PC-9 (cell line): Measurements from ENCODE around the gene TLE4. TPM values are rescaled to one million over a fixed set of nuclear protein-coding genes. Genes with fewer than 3 reads are reported as not detected.

ENCODE experiments used
- BruUV-seq: library from RNA; stranded (reverse); fragments of 400-500 nt; replicated peaks from 2 replicates; lab custom pipeline; 2021; lab: Mats Ljungman, UMichigan
- CTCF ChIA-PET: fragments of 300-600 bp; sonication (Branson Sonifier 250); formaldehyde crosslinking; loops from one replicate; lab custom pipeline; 2022; ENCODE audit warnings: antibody characterized with exemption; lab: Charles Lee
- POLR2A ChIA-PET: fragments of 300-600 bp; sonication (Branson Sonifier 250); formaldehyde crosslinking; loops from one replicate; lab custom pipeline; 2022; ENCODE audit warnings: antibody characterized with exemption; ENCODE audit not compliant: unreplicated experiment; lab: Charles Lee
- DNase-seq, 2 experiments: peaks; one replicate each; pipeline versions ENCODE4 v3.0.0 to v3.0.0-alpha.2; 2015 to 2022; ENCODE audit warnings: mixed read lengths in 1 of 2
- H2AFZ ChIP-seq: fragments of 200-600 bp; sonication (generic); 2 replicates; pipeline ENCODE4 v1.8.1; 2017; ENCODE audit warnings: antibody characterized with exemption
- H3F3A ChIP-seq: fragments of 200-600 bp; sonication (generic); 2 replicates; pipeline ENCODE4 v1.8.1; 2017; ENCODE audit warnings: antibody characterized with exemption, mild to moderate bottlenecking, low read depth; ENCODE audit not compliant: insufficient read depth
- H3K27ac ChIP-seq: fragments of 200-600 bp; sonication (generic); 2 replicates; pipeline ENCODE4 v1.6.1; 2016; ENCODE audit warnings: mixed run types
- H3K27me3 ChIP-seq: fragments of 200-600 bp; sonication (generic); 2 replicates; pipeline ENCODE4 v1.6.1; 2016; ENCODE audit warnings: low read depth, mixed run types; ENCODE audit not compliant: insufficient read depth
- H3K36me3 ChIP-seq: fragments of 200-600 bp; sonication (generic); 2 replicates; pipeline ENCODE4 v1.6.1; 2016; ENCODE audit warnings: low read depth, mixed run types
- H3K4me1 ChIP-seq: fragments of 200-600 bp; sonication (generic); replicated peaks from 2 replicates; pipeline ENCODE4 v1.6.1; 2016; ENCODE audit warnings: mixed run types; ENCODE audit not compliant: insufficient read depth
- H3K4me2 ChIP-seq: fragments of 200-600 bp; sonication (generic); 2 replicates; pipeline ENCODE4 v1.6.1; 2017; ENCODE audit warnings: mixed run types
- H3K4me3 ChIP-seq: fragments of 200-600 bp; sonication (generic); 2 replicates; pipeline ENCODE4 v1.6.1; 2016; ENCODE audit warnings: mixed run types
- H3K79me2 ChIP-seq: fragments of 200-600 bp; sonication (generic); 2 replicates; pipeline ENCODE4 v1.6.1; 2017; ENCODE audit warnings: low read depth, mixed run types
- H3K9me2 ChIP-seq: fragments of 200-600 bp; sonication (generic); 2 replicates; pipeline ENCODE4 v1.8.1; 2017; ENCODE audit warnings: mild to moderate bottlenecking; ENCODE audit not compliant: insufficient read depth
- H3K9me3 ChIP-seq: fragments of 200-600 bp; sonication (generic); 2 replicates; pipeline ENCODE4 v1.8.1; 2016; ENCODE audit warnings: low read depth; ENCODE audit not compliant: insufficient read depth
- H4K20me1 ChIP-seq: fragments of 200-600 bp; sonication (generic); 2 replicates; pipeline ENCODE4 v1.8.1; 2017; ENCODE audit not compliant: insufficient read depth
- EZH2 ChIP-seq: fragments of 200-600 bp; sonication (generic); IDR thresholded peaks from 2 replicates; pipeline ENCODE4 v1.8.0; 2017; ENCODE audit warnings: antibody characterized with exemption, low read depth
- intact Hi-C: fragments of 100-400 bp; cut with micrococcal nuclease; formaldehyde crosslinking; loops from one replicate; pipeline ENCODE4 v1.10.0; 2022; ENCODE audit not compliant: unreplicated experiment
- total RNA-seq: library from RNA; stranded (reverse); gene quantifications from 2 replicates; pipeline ENCODE4 v1.2.3, GENCODE V29; 2021
- TF ChIP-seq, protein P1 (sequence below): fragments of 200-600 bp; sonication (generic); conservative IDR thresholded peaks from 2 replicates; pipeline ENCODE4 v1.6.1; 2017; ENCODE audit warnings: mixed run types, antibody characterized with exemption, mild to moderate bottlenecking, moderate library complexity

The TLE4 gene
- total RNA-seq, 1 experiment from 2014 or later = not detected

DNA sequence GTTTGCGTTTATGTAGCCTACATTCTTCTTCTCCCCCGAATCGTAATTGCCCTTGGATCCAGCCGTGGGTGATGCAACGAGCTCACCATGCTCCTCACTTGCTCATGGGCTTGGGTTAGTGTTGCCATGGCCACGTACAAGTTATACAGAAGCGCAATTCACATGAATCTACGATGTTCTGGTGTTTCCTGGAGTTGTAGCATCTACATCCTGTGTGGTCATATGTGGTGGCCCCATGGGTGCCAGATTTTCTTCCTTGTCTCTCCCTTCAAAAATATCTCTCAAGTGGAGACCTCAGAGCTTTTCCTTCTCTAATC is 115.3 kb downstream of the TLE4 start:
- Histone ChIP-seq H3K27me3 (no peaks in the 10 kb centered on the region), H4K20me1 (no peaks in the 10 kb centered on the region), H3K9me2 (no peaks in the 10 kb centered on the region), H3K4me1 (no peaks in the 10 kb centered on the region), H3K9me3 (no peaks in the 10 kb centered on the region), H3K4me3 (no peak overlapping the region), H3F3A (no peaks in the 10 kb centered on the region), H3K79me2 (no peaks in the 10 kb centered on the region), H3K27ac (no peak overlapping the region), H2AFZ (no peak overlapping the region), H3K36me3 (no peaks in the 10 kb centered on the region), H3K4me2 (no peak overlapping the region)
- intact Hi-C loops = no loop called here
- ChIA-PET POLR2A (no interaction called here), CTCF (no interaction called here)
- no peak for DNase-seq
- no peak for TF ChIP-seq EZH2
- TF ChIP-seq, protein P1, sequence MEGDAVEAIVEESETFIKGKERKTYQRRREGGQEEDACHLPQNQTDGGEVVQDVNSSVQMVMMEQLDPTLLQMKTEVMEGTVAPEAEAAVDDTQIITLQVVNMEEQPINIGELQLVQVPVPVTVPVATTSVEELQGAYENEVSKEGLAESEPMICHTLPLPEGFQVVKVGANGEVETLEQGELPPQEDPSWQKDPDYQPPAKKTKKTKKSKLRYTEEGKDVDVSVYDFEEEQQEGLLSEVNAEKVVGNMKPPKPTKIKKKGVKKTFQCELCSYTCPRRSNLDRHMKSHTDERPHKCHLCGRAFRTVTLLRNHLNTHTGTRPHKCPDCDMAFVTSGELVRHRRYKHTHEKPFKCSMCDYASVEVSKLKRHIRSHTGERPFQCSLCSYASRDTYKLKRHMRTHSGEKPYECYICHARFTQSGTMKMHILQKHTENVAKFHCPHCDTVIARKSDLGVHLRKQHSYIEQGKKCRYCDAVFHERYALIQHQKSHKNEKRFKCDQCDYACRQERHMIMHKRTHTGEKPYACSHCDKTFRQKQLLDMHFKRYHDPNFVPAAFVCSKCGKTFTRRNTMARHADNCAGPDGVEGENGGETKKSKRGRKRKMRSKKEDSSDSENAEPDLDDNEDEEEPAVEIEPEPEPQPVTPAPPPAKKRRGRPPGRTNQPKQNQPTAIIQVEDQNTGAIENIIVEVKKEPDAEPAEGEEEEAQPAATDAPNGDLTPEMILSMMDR = no peak
- BruUV-seq = no TSS peak

DNA sequence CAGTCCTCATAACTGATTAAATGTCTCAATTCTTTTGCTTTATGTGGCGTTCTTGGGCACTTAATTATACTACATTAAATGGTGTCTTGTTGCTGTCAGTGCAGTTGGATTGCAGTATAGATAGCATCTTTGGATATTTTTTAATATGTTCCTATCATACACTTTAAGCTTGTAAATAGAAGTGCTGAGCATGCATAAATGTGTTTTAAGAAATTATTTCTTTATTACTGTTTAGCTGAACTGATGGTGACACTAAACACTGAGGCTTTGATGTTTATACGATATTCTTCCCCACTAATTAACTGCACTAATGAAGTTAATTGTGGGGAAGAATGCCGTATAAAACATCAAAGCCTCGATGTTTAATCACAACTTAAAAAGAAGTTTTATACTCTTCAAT is 116.6 kb downstream of the TLE4 start:
- H2AFZ ChIP-seq = no peak overlapping the region
- H3K79me2 ChIP-seq = no peaks in the 10 kb centered on the region
- H3K4me1 ChIP-seq = no peaks in the 10 kb centered on the region
- ChIA-PET POLR2A (no interaction called here), CTCF (no interaction called here)
- no peaks in the 10 kb centered on the region for H4K20me1 ChIP-seq
- no peak overlapping the region for H3K4me3 ChIP-seq
- no peak overlapping the region for H3K4me2 ChIP-seq
- no peaks in the 10 kb centered on the region for H3K9me2 ChIP-seq
- BruUV-seq = no TSS peak
- H3K27ac ChIP-seq = no peak overlapping the region
- DNase-seq = no peak
- intact Hi-C loops = no loop called here
- H3K9me3 ChIP-seq = no peaks in the 10 kb centered on the region
- no peaks in the 10 kb centered on the region for H3K36me3 ChIP-seq
- TF ChIP-seq EZH2 = no peak
- TF ChIP-seq, protein P1 = no peak
- H3F3A ChIP-seq = no peaks in the 10 kb centered on the region
- no peaks in the 10 kb centered on the region; the same call in 1 of the 2 replicates for H3K27me3 ChIP-seq

DNA sequence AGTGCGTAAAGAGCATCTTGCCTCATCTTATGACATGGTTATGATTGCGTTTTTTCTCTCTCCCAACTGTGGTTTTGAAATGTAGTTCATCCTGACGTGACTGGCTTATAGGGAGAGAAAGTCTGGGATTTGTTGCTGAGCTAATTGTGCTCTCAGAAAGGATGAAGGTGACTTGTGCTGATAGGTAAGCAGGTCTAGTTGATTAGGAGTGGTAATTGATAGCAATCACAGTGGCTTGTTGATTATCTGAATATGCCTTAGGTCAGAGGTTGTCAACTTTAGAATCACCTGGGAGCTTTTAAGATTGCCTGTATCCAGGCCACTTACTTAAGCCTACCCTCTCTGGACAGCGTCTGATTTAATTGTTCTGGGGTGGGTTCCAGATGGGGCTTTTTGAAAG is 117.8 kb downstream of the TLE4 start:
- H3K9me2 ChIP-seq = no peaks in the 10 kb centered on the region
- H3K27ac ChIP-seq = no peak overlapping the region
- no peak overlapping the region for H2AFZ ChIP-seq
- no peak for DNase-seq
- ChIA-PET POLR2A (no interaction called here), CTCF (no interaction called here)
- H3K4me2 ChIP-seq = no peak overlapping the region
- no TSS peak for BruUV-seq
- H3K9me3 ChIP-seq = no peaks in the 10 kb centered on the region
- no peaks in the 10 kb centered on the region for H3K36me3 ChIP-seq
- no peaks in the 10 kb centered on the region for H3F3A ChIP-seq
- no peak overlapping the region for H3K4me3 ChIP-seq
- H3K79me2 ChIP-seq = no peaks in the 10 kb centered on the region
- no peaks in the 10 kb centered on the region for H4K20me1 ChIP-seq
- H3K4me1 ChIP-seq = no peaks in the 10 kb centered on the region
- no peak for TF ChIP-seq EZH2
- intact Hi-C loops = no loop called here
- no peaks in the 10 kb centered on the region; the same call in 1 of the 2 replicates for H3K27me3 ChIP-seq

DNA sequence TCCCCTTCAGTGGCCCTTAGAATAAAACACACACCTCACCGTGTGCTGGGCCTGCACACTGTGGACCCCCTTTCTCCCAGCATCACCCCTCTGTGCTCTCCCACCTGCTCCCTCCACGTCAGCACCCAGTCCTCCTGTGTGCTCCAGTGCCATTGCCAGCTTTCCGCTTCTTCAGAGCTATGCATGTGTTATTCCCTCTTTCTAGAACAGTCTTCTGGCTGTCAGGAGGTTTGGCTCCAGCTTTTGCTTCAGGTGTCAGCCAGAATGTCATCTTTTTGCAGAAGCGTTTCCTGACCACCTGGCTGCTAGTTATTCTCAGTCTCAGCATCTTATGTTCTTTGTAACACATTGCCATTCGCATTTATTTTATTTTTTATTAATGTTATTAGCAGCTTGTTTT is 119.7 kb downstream of the TLE4 start:
- no TSS peak for BruUV-seq
- no peaks in the 10 kb centered on the region for H3F3A ChIP-seq
- no peak overlapping the region for H2AFZ ChIP-seq
- no peaks in the 10 kb centered on the region; the same call in 1 of the 2 replicates for H3K27me3 ChIP-seq
- H3K4me3 ChIP-seq = no peak overlapping the region
- POLR2A ChIA-PET = no interaction called here
- CTCF ChIA-PET = no interaction called here
- H3K9me2 ChIP-seq = no peaks in the 10 kb centered on the region
- no peaks in the 10 kb centered on the region for H4K20me1 ChIP-seq
- no peaks in the 10 kb centered on the region for H3K36me3 ChIP-seq
- H3K4me2 ChIP-seq = no peak overlapping the region
- intact Hi-C loops = no loop called here
- no peaks in the 10 kb centered on the region for H3K79me2 ChIP-seq
- no peak for DNase-seq
- H3K4me1 ChIP-seq = no peaks in the 10 kb centered on the region
- TF ChIP-seq, protein P1 = no peak
- no peak for TF ChIP-seq EZH2
- no peak overlapping the region for H3K27ac ChIP-seq
- H3K9me3 ChIP-seq = no peaks in the 10 kb centered on the region
